Tibial artery (tissue), 4 donors: ENCODE measurements around the gene KRT80.

ENCODE experiments used
- DNase-seq, 2 donors: peaks; one replicate each; pipeline ENCODE4 v3.0.0-alpha.2; 2019
- H3K27ac ChIP-seq, 2 donors: fragments of 200-600 bp; sonication (generic) in 1 of 2; 1 replicate in 1 of 2; 2 replicates in 1 of 2; pipeline ENCODE4 v1.5.1; 2018 to 2019; ENCODE audit warnings: mild to moderate bottlenecking in 1 of 2
- H3K27me3 ChIP-seq, 2 donors: fragments of 200-600 bp; sonication (generic) in 1 of 2; one replicate each; pipeline versions ENCODE4 v1.5.1 to v1.6.0; 2016 to 2019
- H3K36me3 ChIP-seq, 3 donors: fragments of 200-600 bp; sonication (generic) in 2 of 3; one replicate each; pipeline ENCODE4 v1.5.1; 2016 to 2019; ENCODE audit warnings: mild to moderate bottlenecking in 2 of 3
- H3K4me1 ChIP-seq, 4 donors: fragments of 200-600 bp; sonication (generic) in 2 of 4; 1 replicate in 3 of 4; 2 replicates in 1 of 4; pipeline ENCODE4 v1.5.1; 2016 to 2019
- H3K4me3 ChIP-seq, 2 donors: fragments of 200-600 bp; sonication (generic) in 1 of 2; 1 replicate in 1 of 2; 2 replicates in 1 of 2; pipeline ENCODE4 v1.5.1; 2018 to 2019; ENCODE audit warnings: mild to moderate bottlenecking in 2 of 2
- H3K9me3 ChIP-seq, 3 donors: fragments of 200-600 bp; sonication (generic) in 1 of 3; one replicate each; pipeline ENCODE4 v1.5.1; 2016 to 2019
- CTCF ChIP-seq, 2 experiments: fragments of 200-600 bp in 1 of 2; fragments of 450-650 bp in 1 of 2; IDR thresholded peaks; one replicate each; pipeline ENCODE4 v1.5.1; 2017 to 2019; ENCODE audit warnings: antibody characterized with exemption in 2 of 2, mild to moderate bottlenecking in 1 of 2, moderate library complexity in 1 of 2
- intact Hi-C: fragments of 100-400 bp; cut with DNase I; formaldehyde crosslinking; loops from one replicate; pipeline ENCODE4 v1.15.0; 2023; ENCODE audit warnings: low total_unique reads

The KRT80 gene

GRCh38 chr12:52169886-52170285 is 21.9 kb downstream of the KRT80 start:
- no peak for TF ChIP-seq CTCF (IDR thresholded peaks at IDR 0.05)
- no peaks in the 10 kb centered on the region for H3K27me3 ChIP-seq
- H3K4me1 ChIP-seq: peaks cover 0 to 11% (median under 1%) of the 10 kb centered on the region in 4 donors
- DNase-seq: no peak
- no peaks in the 10 kb centered on the region for H3K9me3 ChIP-seq
- intact Hi-C loops: no loop called here
- H3K27ac ChIP-seq: no peak overlapping the region
- no peak overlapping the region for H3K4me3 ChIP-seq
- no peaks in the 10 kb centered on the region for H3K36me3 ChIP-seq

- H3K36me3 ChIP-seq: no peaks in the 10 kb centered on the region
- no peak overlapping the region for H3K4me3 ChIP-seq
- H3K27ac ChIP-seq: no peak overlapping the region
- no peaks in the 10 kb centered on the region for H3K27me3 ChIP-seq
- H3K9me3 ChIP-seq: no peaks in the 10 kb centered on the region
- no peak for TF ChIP-seq CTCF (IDR thresholded peaks at IDR 0.05)
- DNase-seq: no peak
- intact Hi-C loops: no loop called here
- H3K4me1 ChIP-seq: peaks cover 0 to 17% (median 6%) of the 10 kb centered on the region in 4 donors
Measured at GRCh38 chr12:52168019-52168717, 23.6 kb downstream of the KRT80 start.

GRCh38 chr12:52167526-52167925 is 24.3 kb downstream of the KRT80 start:
- no peak for TF ChIP-seq CTCF (IDR thresholded peaks at IDR 0.05)
- intact Hi-C loops: no loop called here
- no peak for DNase-seq
- Histone ChIP-seq H3K9me3 (no peaks in the 10 kb centered on the region), H3K36me3 (no peaks in the 10 kb centered on the region), H3K4me1 (peaks cover 0 to 17% (median 6%) of the 10 kb centered on the region in 4 donors), H3K27ac (no peak overlapping the region), H3K27me3 (no peaks in the 10 kb centered on the region), H3K4me3 (no peak overlapping the region)

GRCh38 chr12:52166672-52167071 is 25.1 kb downstream of the KRT80 start:
- Histone ChIP-seq H3K27me3 (no peaks in the 10 kb centered on the region), H3K27ac (no peak overlapping the region), H3K9me3 (no peaks in the 10 kb centered on the region), H3K4me1 (peaks cover 0 to 17% (median 6%) of the 10 kb centered on the region in 4 donors), H3K4me3 (no peak overlapping the region), H3K36me3 (no peaks in the 10 kb centered on the region)
- intact Hi-C loops: no loop called here
- DNase-seq: no peak
- TF ChIP-seq CTCF (IDR thresholded peaks at IDR 0.05): no peak

GRCh38 chr12:52165096-52165855 is 26.5 kb downstream of the KRT80 start:
- TF ChIP-seq CTCF (IDR thresholded peaks at IDR 0.05): no peak
- Histone ChIP-seq H3K4me3 (no peak overlapping the region), H3K9me3 (no peaks in the 10 kb centered on the region), H3K27me3 (no peaks in the 10 kb centered on the region), H3K27ac (no peak overlapping the region), H3K36me3 (no peaks in the 10 kb centered on the region), H3K4me1 (peaks cover 0 to 17% (median 6%) of the 10 kb centered on the region in 4 donors)
- intact Hi-C loops: no loop called here
- no peak for DNase-seq
